Measurements from ENCODE around the gene RGS12. TPM values are rescaled to one million over a fixed set of nuclear protein-coding genes. Genes with fewer than 3 reads are reported as not detected.
A peak's percentile ranks its signal among the peaks of the same experiment; 100 is the strongest.

RGS12 gene
- total RNA-seq, 4 donors from 2014 or later: 22.2 to 33.3 (median 28.5) TPM

GRCh38 chr4:3287972-3288570, 4.8 kb upstream of the RGS12 start:
- no peak for TF ChIP-seq POLR2A (IDR thresholded peaks at IDR 0.05)
- no peak for TF ChIP-seq EP300 (IDR thresholded peaks at IDR 0.05)
- no peak for TF ChIP-seq CTCF (IDR thresholded peaks at IDR 0.05)
- Histone ChIP-seq H3K27me3 (peaks cover 0 to 40% of the 10 kb centered on the region in 2 donors), H3K4me3 (no peak overlapping the region), H3K36me3 (no peaks in the 10 kb centered on the region), H3K9me3 (no peaks in the 10 kb centered on the region), H3K4me1 (peaks cover 0 to 24% (median 13%) of the 10 kb centered on the region in 4 donors), H3K27ac (no peak overlapping the region)
- DNase-seq (ENCODE audit: low spot score in 2 of 2): no peak
- WGBS, 2 donors: 76 to 77% methylated on average over 22 to 24 of the region's 24 CpGs

- peaks cover 0 to 27% (median 13%) of the 10 kb centered on the region in 4 donors for H3K4me1 ChIP-seq
- 73 to 75% methylated on average over 7 to 9 of the region's 11 CpGs for WGBS, 2 donors
- H3K27me3 ChIP-seq: peaks cover 0 to 40% of the 10 kb centered on the region in 2 donors
- H3K36me3 ChIP-seq: no peaks in the 10 kb centered on the region
- H3K27ac ChIP-seq: no peak overlapping the region
- H3K9me3 ChIP-seq: no peaks in the 10 kb centered on the region
- no peak for TF ChIP-seq POLR2A (IDR thresholded peaks at IDR 0.05)
- TF ChIP-seq EP300 (IDR thresholded peaks at IDR 0.05): no peak
- no peak for TF ChIP-seq CTCF (IDR thresholded peaks at IDR 0.05)
- DNase-seq (ENCODE audit: low spot score in 2 of 2): no peak
- H3K4me3 ChIP-seq: no peak overlapping the region
These were observed 4.2 kb upstream of the RGS12 start for GRCh38 chr4:3288571-3289094.

- H3K4me1 ChIP-seq: peaks cover 0 to 36% (median 17%) of the 10 kb centered on the region in 4 donors
- TF ChIP-seq EP300 (IDR thresholded peaks at IDR 0.05) (no peak), CTCF (IDR thresholded peaks at IDR 0.05) (no peak), POLR2A (IDR thresholded peaks at IDR 0.05) (no peak)
- H3K9me3 ChIP-seq: no peaks in the 10 kb centered on the region
- DNase-seq (ENCODE audit: low spot score in 2 of 2): no peak
- H3K36me3 ChIP-seq: no peaks in the 10 kb centered on the region
- no peak overlapping the region for H3K4me3 ChIP-seq
- H3K27me3 ChIP-seq: peaks cover 0 to 31% of the 10 kb centered on the region in 2 donors
- H3K27ac ChIP-seq: no peak overlapping the region
- WGBS, 2 donors: 86 to 93% methylated on average over 9 to 11 of the region's 11 CpGs
These were observed 2.3 kb upstream of the RGS12 start for GRCh38 chr4:3290476-3290875.

- no peak for TF ChIP-seq POLR2A (IDR thresholded peaks at IDR 0.05)
- TF ChIP-seq EP300 (IDR thresholded peaks at IDR 0.05): no peak
- no peak for TF ChIP-seq CTCF (IDR thresholded peaks at IDR 0.05)
- H3K4me3 ChIP-seq: peak overlapping the region in 1 of 4 donors; percentile 95
- 88 to 94% methylated on average over 9 of the region's 9 CpGs for WGBS, 2 donors
- H3K27me3 ChIP-seq: peaks cover 0 to 27% of the 10 kb centered on the region in 2 donors
- H3K4me1 ChIP-seq: peaks cover 0 to 36% (median 17%) of the 10 kb centered on the region in 4 donors
- no peak for DNase-seq (ENCODE audit: low spot score in 2 of 2)
- H3K27ac ChIP-seq: peak overlapping the region in 2 of 4 donors; percentile 91 to 99
- peaks cover 0 to under 1% (median 0%) of the 10 kb centered on the region in 3 donors for H3K36me3 ChIP-seq
- H3K9me3 ChIP-seq: peaks cover 0 to 4% (median 0%) of the 10 kb centered on the region in 4 donors
These were observed 1.9 kb upstream of the RGS12 start for GRCh38 chr4:3290889-3291321.

GRCh38 chr4:3291411-3291968, 1.3 kb upstream of the RGS12 start:
- Histone ChIP-seq H3K9me3 (peaks cover 0 to 10% (median 0%) of the 10 kb centered on the region in 4 donors), H3K27me3 (peaks cover 0 to 21% of the 10 kb centered on the region in 2 donors), H3K4me3 (peak overlapping the region; percentile 70 to 97 (median 90)), H3K27ac (peak overlapping the region; percentile 91 to 99 (median 96)), H3K4me1 (peaks cover 0 to 36% (median 16%) of the 10 kb centered on the region in 4 donors), H3K36me3 (peaks cover 0 to 6% (median 0%) of the 10 kb centered on the region in 3 donors)
- WGBS, 2 donors: 42 to 44% methylated on average over 24 of the region's 24 CpGs
- DNase-seq (ENCODE audit: low spot score in 2 of 2): no peak
- TF ChIP-seq EP300 (IDR thresholded peaks at IDR 0.05) (no peak), POLR2A (IDR thresholded peaks at IDR 0.05) (no peak), CTCF (IDR thresholded peaks at IDR 0.05) (no peak)

All from tibial nerve (tissue), 4 donors.